Stimulated activated CD4-positive, alpha-beta T cell treated with anti-CD3 and anti-CD28 coated beads, TNF-alpha, amount 100 ng/mL, for 48 hours (primary cell): ENCODE data around the gene SDK2.
"Not testable (repeated sequence)": the region's sequence is repeated elsewhere in the genome, so short reads cannot be mapped to it uniquely, and the experiment has no call there.

Experiments
- DNase-seq, 3 donors: peaks; one replicate each; pipeline ENCODE4 v3.0.0-alpha.2; 2020; ENCODE audit warnings: low read depth in 3 of 3

SDK2 gene

GRCh38 chr17:73325527-73325842 lies 318.8 kb downstream of the SDK2 start:
- no peak for DNase-seq

GRCh38 chr17:73324711-73325526 lies 319.3 kb downstream of the SDK2 start:
- DNase-seq = no peak

- DNase-seq = no peak
Observed at GRCh38 chr17:73324160-73324475, 320.1 kb downstream of the SDK2 start.

- no peak for DNase-seq
Observed at GRCh38 chr17:73323409-73324159, 320.7 kb downstream of the SDK2 start.

- no peak for DNase-seq
Observed at GRCh38 chr17:73320601-73321264, 323.5 kb downstream of the SDK2 start.

GRCh38 chr17:73319766-73320165 lies 324.5 kb downstream of the SDK2 start:
- no peak for DNase-seq

- DNase-seq = no peak
Observed at GRCh38 chr17:73318836-73319235, 325.4 kb downstream of the SDK2 start.

GRCh38 chr17:73318427-73318813 lies 325.8 kb downstream of the SDK2 start:
- no peak for DNase-seq

- no peak for DNase-seq
Observed at GRCh38 chr17:73317513-73318426, 326.5 kb downstream of the SDK2 start.

- DNase-seq = no peak
Observed at GRCh38 chr17:73316919-73317505, 327.2 kb downstream of the SDK2 start.

GRCh38 chr17:73315471-73315870 lies 328.8 kb downstream of the SDK2 start:
- DNase-seq = no peak

GRCh38 chr17:73313526-73314127 lies 330.6 kb downstream of the SDK2 start:
- no peak for DNase-seq

- not testable (repeated sequence) for DNase-seq
Observed at GRCh38 chr17:73312887-73313286, 331.4 kb downstream of the SDK2 start.

- DNase-seq = peak; percentile 78 to 81 (median 78)
Observed at GRCh38 chr17:73311781-73312641, 332.2 kb downstream of the SDK2 start, which contains the start of gene CDC42EP4. TSS of gene CDC42EP4 (minus strand) at chr17:73312001. CDS start at chr17:73286500, 25,501 bp downstream.

GRCh38 chr17:73311428-73311780 lies 332.8 kb downstream of the SDK2 start:
- peak in 1 of 3 donors; percentile 12 for DNase-seq

- DNase-seq = no peak
Observed at GRCh38 chr17:73309727-73310596, 334.3 kb downstream of the SDK2 start.

GRCh38 chr17:73308959-73309358 lies 335.3 kb downstream of the SDK2 start:
- not testable (repeated sequence) for DNase-seq

GRCh38 chr17:73308017-73308823 lies 336.0 kb downstream of the SDK2 start:
- DNase-seq = no peak
